GM19468 (cell line): Measurements from ENCODE around the gene CELSR3.

Source experiments
- ATAC-seq: cut with Tn5 transposase; IDR thresholded peaks from one replicate; pipeline ENCODE4 v1.9.1; 2021; ENCODE audit warnings: mild to moderate bottlenecking, moderate library complexity, moderate number of reproducible peaks; ENCODE audit not compliant: unreplicated experiment; ENCODE audit errors: extremely low read depth

Gene CELSR3

GRCh38 chr3:48686538-48687219 lies 24.0 kb upstream of the CELSR3 start:
- ATAC-seq = no peak

GRCh38 chr3:48685603-48686511 lies 23.2 kb upstream of the CELSR3 start, which contains the start of gene NCKIPSD:
Gene NCKIPSD, minus strand, starts transcription at chr3:48685915. Its CDS starts 108 bp downstream, at chr3:48685807.
- peak; percentile 50 for ATAC-seq

- ATAC-seq = no peak
These were observed 22.6 kb upstream of the CELSR3 start for GRCh38 chr3:48685293-48685602.

GRCh38 chr3:48684480-48685143 lies 21.9 kb upstream of the CELSR3 start:
- ATAC-seq = no peak

- ATAC-seq = no peak
These were observed 21.3 kb upstream of the CELSR3 start for GRCh38 chr3:48684054-48684349.

GRCh38 chr3:48682786-48683185 lies 20.1 kb upstream of the CELSR3 start:
- no peak for ATAC-seq

GRCh38 chr3:48681974-48682610 lies 19.4 kb upstream of the CELSR3 start:
- ATAC-seq = no peak

- no peak for ATAC-seq
These were observed 18.8 kb upstream of the CELSR3 start for GRCh38 chr3:48681541-48681880.

GRCh38 chr3:48680811-48681540 lies 18.3 kb upstream of the CELSR3 start:
- no peak for ATAC-seq

- no peak for ATAC-seq
These were observed 17.0 kb upstream of the CELSR3 start for GRCh38 chr3:48679411-48680391.

GRCh38 chr3:48678566-48679380 lies 16.1 kb upstream of the CELSR3 start:
- no peak for ATAC-seq

GRCh38 chr3:48678056-48678455 lies 15.4 kb upstream of the CELSR3 start:
- no peak for ATAC-seq

- ATAC-seq = no peak
These were observed 11.8 kb upstream of the CELSR3 start for GRCh38 chr3:48674505-48674904.

- no peak for ATAC-seq
These were observed 9.8 kb upstream of the CELSR3 start for GRCh38 chr3:48672522-48672921.

GRCh38 chr3:48664929-48665328 lies 2.2 kb upstream of the CELSR3 start:
- no peak for ATAC-seq

GRCh38 chr3:48664313-48664644 lies 1.6 kb upstream of the CELSR3 start:
- ATAC-seq = no peak

GRCh38 chr3:48663489-48664312 lies 1.0 kb upstream of the CELSR3 start:
- ATAC-seq = peak; percentile 77
